H1 (cell line): ENCODE measurements around the gene BPIFB3. TPM values are rescaled to one million over a fixed set of nuclear protein-coding genes. Genes with fewer than 3 reads are reported as not detected.

Source experiments
- CTCF ChIA-PET: fragments of 300-600 bp; sonication (Branson Sonifier 250); formaldehyde crosslinking; loops from one replicate; lab custom pipeline; 2021; ENCODE audit not compliant: partially characterized antibody; lab: Charles Lee
- POLR2A ChIA-PET: fragments of 300-600 bp; sonication (Branson Sonifier 250); formaldehyde crosslinking; loops from one replicate; lab custom pipeline; 2021; ENCODE audit warnings: inconsistent platforms; ENCODE audit not compliant: partially characterized antibody; lab: Charles Lee
- DNase-seq, 2 experiments: peaks; one replicate each; pipeline versions ENCODE4 v3.0.0 to v3.0.0-alpha.2; 2010 to 2022; ENCODE audit warnings: low spot score in 2 of 2, low read depth in 1 of 2, mixed read lengths in 1 of 2
- FAIRE-seq: peaks from 2 replicates; lab custom pipeline; 2011; peaks lifted over from hg19 to GRCh38; lab: Jason Lieb, UNC
- H2AFZ ChIP-seq: 2 replicates; pipeline ENCODE4 v1.8.1; 2012; ENCODE audit warnings: low read length, inconsistent platforms
- H2AK5ac ChIP-seq: 2 replicates; pipeline ENCODE4 v1.6.1; 2013; ENCODE audit warnings: low read depth, low read length
- H2BK120ac ChIP-seq: replicated peaks from 2 replicates; pipeline ENCODE3; 2013; ENCODE audit warnings: low read depth, low read length, inconsistent platforms
- H2BK12ac ChIP-seq: 2 replicates; pipeline ENCODE4 v1.6.1; 2013; ENCODE audit warnings: low read depth, low read length
- H2BK15ac ChIP-seq: 2 replicates; pipeline ENCODE4 v1.6.1; 2013; ENCODE audit warnings: low read length
- H2BK20ac ChIP-seq: 2 replicates; pipeline ENCODE4 v1.6.1; 2013; ENCODE audit warnings: low read length
- H2BK5ac ChIP-seq: 2 replicates; pipeline ENCODE4 v1.6.1; 2013; ENCODE audit warnings: low read depth, low read length
- H3K14ac ChIP-seq: 2 replicates; pipeline ENCODE4 v1.6.1; 2013; ENCODE audit warnings: inconsistent platforms; ENCODE audit not compliant: insufficient read length
- H3K18ac ChIP-seq: 2 replicates; pipeline ENCODE4 v1.6.1; 2013; ENCODE audit warnings: low read length; ENCODE audit errors: extremely low read depth
- H3K23ac ChIP-seq: 2 replicates; pipeline ENCODE4 v1.6.1; 2013; ENCODE audit warnings: inconsistent platforms; ENCODE audit not compliant: insufficient read length
- H3K23me2 ChIP-seq: 2 replicates; pipeline ENCODE4 v1.6.1; 2013; ENCODE audit warnings: low read depth, low read length
- H3K27ac ChIP-seq: 2 replicates; pipeline ENCODE4 v1.6.1; 2011; ENCODE audit warnings: low read depth, low read length, inconsistent platforms
- H3K27me3 ChIP-seq, 4 experiments: replicated peaks in 1 of 4; 1 replicate in 1 of 4; 2 replicates in 3 of 4; pipeline versions ENCODE4 v1.6.1 to v1.8.1; 2011 to 2013; ENCODE audit warnings: low read length in 3 of 4, mild to moderate bottlenecking in 3 of 4, inconsistent platforms in 2 of 4, mixed read lengths in 2 of 4, moderate library complexity in 1 of 4; ENCODE audit not compliant: control insufficient read depth in 3 of 4, insufficient read depth in 3 of 4; ENCODE audit errors: extremely low read depth in 1 of 4
- H3K36me3 ChIP-seq, 4 experiments: 2 replicates each; pipeline versions ENCODE4 v1.6.1 to v1.8.1; 2011 to 2013; ENCODE audit warnings: mild to moderate bottlenecking in 4 of 4, low read length in 3 of 4, moderate library complexity in 2 of 4, control low read depth in 1 of 4, inconsistent platforms in 1 of 4; ENCODE audit not compliant: insufficient read depth in 4 of 4, control insufficient read depth in 2 of 4
- H3K4ac ChIP-seq: replicated peaks from 2 replicates; pipeline ENCODE3; 2013; ENCODE audit warnings: low read length, low read depth, mixed read lengths, inconsistent platforms; ENCODE audit not compliant: insufficient read length
- H3K4me1 ChIP-seq, 4 experiments: replicated peaks in 1 of 4; 1 replicate in 1 of 4; 2 replicates in 3 of 4; pipeline versions ENCODE4 v1.6.1 to v1.8.1; 2011 to 2013; ENCODE audit warnings: low read length in 3 of 4, inconsistent platforms in 2 of 4, mixed read lengths in 1 of 4; ENCODE audit not compliant: insufficient read depth in 4 of 4, control insufficient read depth in 3 of 4
- H3K4me2 ChIP-seq, 2 experiments: 2 replicates each; pipeline versions ENCODE4 v1.6.1 to v1.8.1; 2011 to 2013; ENCODE audit warnings: low read depth in 2 of 2, low read length in 2 of 2, control low read depth in 1 of 2, inconsistent platforms in 1 of 2, mild to moderate bottlenecking in 1 of 2; ENCODE audit not compliant: insufficient read depth in 1 of 2
- H3K4me3 ChIP-seq, 4 experiments: fragments of 200-600, 300-600 bp in 1 of 4; sonication (generic), shearing (Covaris generic), sonication (Bioruptor Twin) in 1 of 4; 2 replicates each; pipeline versions ENCODE4 v1.5.1 to v1.8.1; 2011 to 2016; ENCODE audit warnings: low read length in 4 of 4, low read depth in 3 of 4, control low read depth in 2 of 4, inconsistent platforms in 2 of 4, mild to moderate bottlenecking in 2 of 4, mixed read lengths in 1 of 4, moderate library complexity in 1 of 4; ENCODE audit not compliant: insufficient read depth in 2 of 4; ENCODE audit errors: extremely low read depth in 1 of 4
- H3K56ac ChIP-seq: replicated peaks from 2 replicates; pipeline ENCODE3; 2013; ENCODE audit warnings: low read depth, mild to moderate bottlenecking, mixed read lengths, low read length, inconsistent platforms; ENCODE audit not compliant: insufficient read length
- H3K79me1 ChIP-seq: 2 replicates; pipeline ENCODE4 v1.6.1; 2013; ENCODE audit warnings: low read depth, low read length, control low read depth
- H3K79me2 ChIP-seq, 2 experiments: 2 replicates each; pipeline versions ENCODE4 v1.6.1 to v1.8.1; 2012 to 2013; ENCODE audit warnings: low read length in 2 of 2, mild to moderate bottlenecking in 2 of 2, inconsistent platforms in 1 of 2; ENCODE audit not compliant: insufficient read depth in 2 of 2, control insufficient read depth in 1 of 2
- H3K9ac ChIP-seq, 4 experiments: replicated peaks in 1 of 4; 1 replicate in 1 of 4; 2 replicates in 3 of 4; pipeline versions ENCODE4 v1.6.1 to v1.8.1; 2011 to 2013; ENCODE audit warnings: low read depth in 3 of 4, low read length in 3 of 4, control low read depth in 2 of 4, mild to moderate bottlenecking in 2 of 4, moderate library complexity in 2 of 4, inconsistent platforms in 1 of 4; ENCODE audit errors: extremely low read depth in 1 of 4
- H3K9me3 ChIP-seq, 2 experiments: 2 replicates each; pipeline versions ENCODE4 v1.6.1 to v1.8.1; 2012 to 2013; ENCODE audit warnings: mild to moderate bottlenecking in 2 of 2, moderate library complexity in 2 of 2, control low read depth in 1 of 2, inconsistent platforms in 1 of 2, low read depth in 1 of 2, low read length in 1 of 2, mixed read lengths in 1 of 2; ENCODE audit not compliant: insufficient read depth in 2 of 2
- H4K20me1 ChIP-seq, 2 experiments: replicated peaks in 1 of 2; 2 replicates each; pipeline versions ENCODE3 to v1.8.1; 2011 to 2013; ENCODE audit warnings: inconsistent platforms in 2 of 2, low read length in 2 of 2, mild to moderate bottlenecking in 1 of 2; ENCODE audit not compliant: insufficient read depth in 2 of 2, control insufficient read depth in 1 of 2
- H4K5ac ChIP-seq: 2 replicates; pipeline ENCODE4 v1.6.1; 2013; ENCODE audit warnings: low read length, low read depth, mixed read lengths, inconsistent platforms; ENCODE audit not compliant: insufficient read length
- H4K8ac ChIP-seq: 2 replicates; pipeline ENCODE4 v1.8.0; 2013; ENCODE audit warnings: mild to moderate bottlenecking, moderate library complexity, low read length, inconsistent platforms; ENCODE audit not compliant: insufficient read depth; ENCODE audit errors: extremely low read depth
- H4K91ac ChIP-seq: replicated peaks from 2 replicates; pipeline ENCODE3; 2013; ENCODE audit warnings: low read length, mixed read lengths, inconsistent platforms; ENCODE audit not compliant: insufficient read length
- GTF2F1 ChIP-seq: IDR thresholded peaks from 2 replicates; pipeline ENCODE4 v1.6.1; 2012; ENCODE audit warnings: low read depth, low read length, improper control_type of control experiment, borderline replicate concordance
- MAX ChIP-seq: IDR thresholded peaks from 2 replicates; pipeline ENCODE4 v1.6.1; 2012; ENCODE audit warnings: inconsistent platforms
- POU5F1 ChIP-seq: IDR thresholded peaks from 2 replicates; pipeline ENCODE4 v1.6.1; 2011; ENCODE audit warnings: low read depth, mild to moderate bottlenecking, low read length, moderate library complexity
- SAP30 ChIP-seq: fragments of 300-600 bp; sonication (generic); IDR thresholded peaks from 2 replicates; pipeline ENCODE4 v1.7.1; 2012; ENCODE audit warnings: low read length, moderate library complexity, mild to moderate bottlenecking, inconsistent platforms; ENCODE audit not compliant: insufficient read depth, insufficient replicate concordance
- SIN3A ChIP-seq, 2 experiments: IDR thresholded peaks in 1 of 2; conservative IDR thresholded peaks in 1 of 2; 2 replicates each; pipeline ENCODE4 v1.6.1; 2011 to 2012; ENCODE audit warnings: low read length in 2 of 2, improper control_type of control experiment in 1 of 2, low read depth in 1 of 2, mild to moderate bottlenecking in 1 of 2
- SP1 ChIP-seq: IDR thresholded peaks from 2 replicates; pipeline ENCODE4 v1.6.1; 2011; ENCODE audit warnings: low read depth, low read length
- SUZ12 ChIP-seq: fragments of 200-600 bp; sonication (generic); IDR thresholded peaks from 2 replicates; pipeline ENCODE4 v1.6.1; 2012; ENCODE audit warnings: mild to moderate bottlenecking, inconsistent platforms, low read length, moderate library complexity, mixed read lengths
- TEAD4 ChIP-seq: IDR thresholded peaks from 2 replicates; pipeline ENCODE4 v1.6.1; 2012; ENCODE audit warnings: low read depth, low read length, inconsistent platforms, mixed read lengths
- WGBS, 2 experiments: shearing (Covaris generic) in 1 of 2; methylation state at CpG; one replicate each; pipeline versions ENCODE4 v1.1.6 to v1.1.7; 2013 to 2015; ENCODE audit warnings: low lambda C conversion rate in 2 of 2, mixed read lengths in 2 of 2, inconsistent platforms in 1 of 2, low coverage in 1 of 2, missing lambda C conversion rate in 1 of 2; ENCODE audit not compliant: insufficient replicate concordance in 2 of 2, insufficient coverage in 1 of 2, insufficient read length in 1 of 2; ENCODE audit errors: extremely low coverage in 1 of 2, missing lambda C conversion rate in 1 of 2; 5-methylcytosine and 5-hydroxymethylcytosine counted together
- polyA plus RNA-seq, 7 experiments: library from polyadenylated mRNA; depleted of rRNA in 3 of 7; stranded (reverse) in 5 of 7; unstranded in 2 of 7; fragments of >200 nt in 5 of 7; fragments of 200-250 nt in 2 of 7; gene quantifications; 1 replicate in 5 of 7; 2 replicates in 1 of 7; 4 replicates in 1 of 7; pipeline versions ENCODE4 v1.2.1 to v1.2.3, GENCODE V29; 2011 to 2013; ENCODE audit warnings: missing spikeins in 2 of 7, mixed read lengths in 2 of 7
- total RNA-seq: library from RNA; stranded (reverse); fragmentation: NEBNext Ultra II Directional; extraction: Animal tissue kit (Norgen Biotek cat#: 25700); gene quantifications from 2 replicates; pipeline ENCODE4 v1.2.1, GENCODE V29; 2021

Gene BPIFB3
- total and polyA plus RNA-seq, 2 of the 8 experiments (the other 6 are each of a cell fraction or from before 2014, with no cell fraction given), result not detected

DNA sequence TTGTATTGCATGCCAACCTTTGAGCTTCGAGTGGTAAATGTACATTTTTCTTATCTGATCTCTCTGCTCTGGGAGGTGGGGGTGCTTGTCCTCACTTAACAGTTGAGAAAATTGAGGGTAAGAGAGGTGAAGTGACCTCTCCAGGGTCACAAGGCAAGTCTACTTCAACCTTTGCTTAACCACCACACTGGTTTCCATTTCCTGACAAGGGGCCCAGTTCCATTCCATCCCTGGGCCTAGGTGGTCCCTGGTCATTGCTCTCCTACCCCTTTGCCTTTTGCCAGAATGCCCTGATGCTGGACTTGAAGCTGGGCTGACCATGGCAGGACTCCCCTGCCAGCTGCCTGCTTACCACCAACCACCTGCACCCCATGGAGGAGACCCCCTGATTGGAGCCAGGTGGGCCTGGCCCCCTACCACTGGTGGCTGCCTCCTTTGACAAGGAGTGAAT lies 9.9 kb upstream of the BPIFB3 start:
- Histone ChIP-seq H2BK120ac (no peak overlapping the region), H3K9ac (no peak overlapping the region), H2AK5ac (no peak overlapping the region), H2BK12ac (no peak overlapping the region), H3K79me2 (no peaks in the 10 kb centered on the region), H3K79me1 (no peaks in the 10 kb centered on the region), H3K4ac (no peak overlapping the region), H3K4me2 (no peak overlapping the region), H3K18ac (no peak overlapping the region), H3K9me3 (peaks cover 3 to 15% of the 10 kb centered on the region in 2 experiments; a peak in 2 of 4 replicates), H3K4me3 (no peak overlapping the region), H3K4me1 (no peaks in the 10 kb centered on the region), H3K23me2 (no peaks in the 10 kb centered on the region), H4K5ac (no peak overlapping the region), H2BK20ac (no peak overlapping the region), H2AFZ (no peak overlapping the region), H3K56ac (no peak overlapping the region), H3K14ac (no peak overlapping the region), H3K27ac (no peak overlapping the region), H3K36me3 (no peaks in the 10 kb centered on the region), H4K8ac (no peak overlapping the region), H3K23ac (no peak overlapping the region), H3K27me3 (peaks cover 0 to 3% (median 0%) of the 10 kb centered on the region in 4 experiments; a peak in 1 of 7 replicates), H4K20me1 (no peaks in the 10 kb centered on the region), H4K91ac (no peak overlapping the region), H2BK5ac (no peak overlapping the region), H2BK15ac (no peak overlapping the region)
- TF ChIP-seq GTF2F1 (no peak), SP1 (no peak), SIN3A (conservative IDR thresholded peaks at IDR 0.05 in 1 of 2, IDR thresholded peaks at IDR 0.05 in 1 of 2; ENCODE audit: low read depth in 1 of 2, low read length in 2 of 2) (no peak), SUZ12 (no peak), MAX (no peak), POU5F1 (no peak), SAP30 (no peak), TEAD4 (no peak)
- ChIA-PET CTCF (interaction anchor here (0.6 to 1.7 kb wide), 2 partner anchors 13 to 49 kb away, joined by 3 read pairs; no protein-coding TSS in a partner anchor), POLR2A (interaction anchor here (0.6 kb wide), 1 partner anchor 200 kb away, joined by 3 read pairs; no protein-coding TSS in a partner anchor)
- WGBS, 2 experiments, result 82% methylated on average over 1 of the region's 1 CpG; no CpG with 5 or more reads in 1 of the 2 experiments
- FAIRE-seq, result no peak
- DNase-seq, result no peak
